Endothelial cell (in vitro differentiated cells): ENCODE data around the gene PRKCH. TPM values are rescaled to one million over a fixed set of nuclear protein-coding genes. Genes with fewer than 3 reads are reported as not detected.

Experiments used
- DNase-seq: peaks from one replicate; pipeline ENCODE4 v3.0.0; 2021; ENCODE audit warnings: low spot score
- H3K27ac Mint-ChIP-seq: one replicate; pipeline ENCODE4 v1.8.0; 2021; ENCODE audit warnings: mixed read lengths, inconsistent platforms; ENCODE audit not compliant: unreplicated experiment
- H3K27me3 Mint-ChIP-seq: one replicate; pipeline ENCODE4 v1.8.0; 2021; ENCODE audit warnings: mild to moderate bottlenecking, moderate library complexity, mixed read lengths, inconsistent platforms; ENCODE audit not compliant: unreplicated experiment
- H3K36me3 Mint-ChIP-seq: one replicate; pipeline ENCODE4 v1.8.0; 2021; ENCODE audit warnings: mild to moderate bottlenecking, low read depth, mixed read lengths, inconsistent platforms; ENCODE audit not compliant: unreplicated experiment
- H3K4me1 Mint-ChIP-seq: one replicate; pipeline ENCODE4 v1.8.0; 2021; ENCODE audit warnings: mild to moderate bottlenecking, mixed read lengths, inconsistent platforms; ENCODE audit not compliant: unreplicated experiment
- H3K4me3 Mint-ChIP-seq: one replicate; pipeline ENCODE4 v1.8.0; 2021; ENCODE audit warnings: mild to moderate bottlenecking, mixed read lengths, inconsistent platforms; ENCODE audit not compliant: unreplicated experiment
- H3K9me3 Mint-ChIP-seq: one replicate; pipeline ENCODE4 v1.8.0; 2021; ENCODE audit warnings: mixed read lengths, inconsistent platforms; ENCODE audit not compliant: unreplicated experiment
- CTCF ChIP-seq: fragments of 200-600 bp; sonication (generic); IDR thresholded peaks from one replicate; pipeline ENCODE4 v1.5.0; 2021; ENCODE audit warnings: antibody characterized with exemption; ENCODE audit not compliant: unreplicated experiment
- total RNA-seq: library from RNA; stranded (reverse); fragmentation: NEBNext Ultra II Directional; extraction: Animal tissue kit (Norgen Biotek cat#: 25700); gene quantifications from one replicate; pipeline ENCODE4 v1.2.1, GENCODE V29; 2021; ENCODE audit not compliant: unreplicated experiment

The PRKCH gene
- total RNA-seq, 1 donor from 2014 or later, result 42.5 TPM

- Mint-ChIP-seq H3K36me3 (no peaks in the 10 kb centered on the region), H3K4me3 (no peak overlapping the region), H3K9me3 (no peaks in the 10 kb centered on the region)
These were observed 116.0 kb downstream of the PRKCH start for GRCh38 chr14:61437381-61437780.

GRCh38 chr14:61438036-61438435 is 116.7 kb downstream of the PRKCH start:
- no peak overlapping the region for H3K4me3 Mint-ChIP-seq
- H3K27ac Mint-ChIP-seq, result peak overlapping the region; percentile 58
- TF ChIP-seq CTCF, result no peak
- no peaks in the 10 kb centered on the region for H3K36me3 Mint-ChIP-seq
- H3K27me3 Mint-ChIP-seq, result peaks cover 5% of the 10 kb centered on the region
- peaks cover 61% of the 10 kb centered on the region for H3K4me1 Mint-ChIP-seq
- no peak for DNase-seq
- H3K9me3 Mint-ChIP-seq, result no peaks in the 10 kb centered on the region

More at GRCh38 chr14:61437381-61437780, 116.0 kb downstream of the PRKCH start:
- Mint-ChIP-seq H3K4me1 (peaks cover 66% of the 10 kb centered on the region), H3K27ac (no peak overlapping the region), H3K27me3 (peaks cover 5% of the 10 kb centered on the region)
- no peak for TF ChIP-seq CTCF
- no peak for DNase-seq

- Mint-ChIP-seq H3K36me3 (no peaks in the 10 kb centered on the region), H3K27ac (peak overlapping the region; percentile 95), H3K27me3 (peaks cover 2% of the 10 kb centered on the region), H3K4me3 (no peak overlapping the region), H3K9me3 (no peaks in the 10 kb centered on the region), H3K4me1 (peaks cover 57% of the 10 kb centered on the region)
- no peak for TF ChIP-seq CTCF
- DNase-seq, result no peak
These were observed 117.1 kb downstream of the PRKCH start for GRCh38 chr14:61438497-61438859.

- TF ChIP-seq CTCF, result no peak
- Mint-ChIP-seq H3K27ac (peak overlapping the region; percentile 95), H3K4me3 (peak overlapping the region; percentile 2), H3K4me1 (peaks cover 50% of the 10 kb centered on the region), H3K36me3 (no peaks in the 10 kb centered on the region), H3K27me3 (peaks cover 2% of the 10 kb centered on the region), H3K9me3 (no peaks in the 10 kb centered on the region)
- peak; percentile 31 for DNase-seq
These were observed 117.7 kb downstream of the PRKCH start for GRCh38 chr14:61438860-61439765.

GRCh38 chr14:61439779-61440418 is 118.5 kb downstream of the PRKCH start:
- H3K4me3 Mint-ChIP-seq, result no peak overlapping the region
- peaks cover 2% of the 10 kb centered on the region for H3K27me3 Mint-ChIP-seq
- H3K27ac Mint-ChIP-seq, result peak overlapping the region; percentile 95
- no peaks in the 10 kb centered on the region for H3K9me3 Mint-ChIP-seq
- no peak for DNase-seq
- TF ChIP-seq CTCF, result no peak
- peaks cover 44% of the 10 kb centered on the region for H3K4me1 Mint-ChIP-seq
- no peaks in the 10 kb centered on the region for H3K36me3 Mint-ChIP-seq
